Right lobe of liver (tissue), 4 donors: ENCODE results near the gene C16orf54.

ENCODE experiments used
- CTCF ChIP-seq, 4 donors: fragments of 200-600 bp in 3 of 4; fragments of 450-650 bp in 1 of 4; IDR thresholded peaks; one replicate each; pipeline versions ENCODE4 v1.5.1 to v1.8.0; 2016 to 2022; ENCODE audit warnings: antibody characterized with exemption in 4 of 4, mild to moderate bottlenecking in 2 of 4
- POLR2A ChIP-seq: fragments of 450-650 bp; IDR thresholded peaks from one replicate; pipeline ENCODE4 v1.6.1; 2017; ENCODE audit warnings: antibody characterized with exemption, mild to moderate bottlenecking
- donor health status: DM: no; HTN: no; CAD: no.
- donor health status: DM: no; HTN: no; CAD: no.
- donor health status: DM: no; HTN: yes; CAD: no.

DNA sequence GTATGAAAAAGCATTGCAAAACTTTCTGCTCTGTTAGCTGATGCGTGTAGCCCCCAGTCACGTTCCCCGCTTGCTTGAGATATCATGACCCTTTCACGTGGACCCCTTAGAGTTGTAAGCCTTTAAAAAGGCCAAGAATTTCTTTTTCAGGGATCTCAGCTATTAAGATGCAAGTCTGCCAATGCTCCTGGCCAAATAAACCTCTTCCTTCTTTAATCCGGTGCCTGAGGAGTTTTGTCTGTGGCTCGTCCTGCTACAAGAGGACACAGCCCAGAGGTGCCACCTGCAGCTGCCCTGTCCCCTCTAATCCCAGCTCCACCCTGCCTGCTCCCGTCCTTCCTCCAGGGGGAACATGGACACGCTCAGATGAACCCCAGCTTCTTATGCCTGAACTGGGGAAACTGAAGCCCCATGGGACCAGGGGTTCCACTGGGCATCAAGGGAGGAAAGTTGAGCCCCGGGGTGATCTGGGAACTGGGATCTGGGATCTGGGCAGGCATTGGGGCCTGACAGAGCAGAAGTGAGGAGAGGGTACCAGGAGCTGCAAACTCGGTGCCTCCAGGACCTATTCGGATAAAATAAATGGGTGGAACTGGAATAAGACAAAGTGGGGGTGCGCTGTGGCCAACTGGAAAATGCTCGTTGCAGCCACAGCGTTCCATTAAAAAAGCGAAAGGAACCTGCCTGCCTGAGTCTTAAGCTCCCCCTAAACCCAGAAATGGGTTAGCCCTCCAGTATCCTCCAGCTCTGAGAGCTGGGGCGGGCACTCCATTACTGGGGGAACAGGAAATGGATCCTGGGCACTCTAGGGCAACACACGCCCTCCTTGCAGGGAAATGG, 47.1 kb downstream of the C16orf54 start:
- TF ChIP-seq CTCF (IDR thresholded peaks at IDR 0.05) (no peak), POLR2A (no peak)
